GM19324 (cell line): ENCODE results near the gene RGSL1.
"Not testable (repeated sequence)": the region's sequence is repeated elsewhere in the genome, so short reads cannot be mapped to it uniquely, and the experiment has no call there.

Experiments used
- ATAC-seq: cut with Tn5 transposase; IDR thresholded peaks from one replicate; pipeline ENCODE4 v1.9.1; 2021; ENCODE audit warnings: mild to moderate bottlenecking, moderate library complexity; ENCODE audit not compliant: unreplicated experiment, low FRiP score

The RGSL1 gene

DNA sequence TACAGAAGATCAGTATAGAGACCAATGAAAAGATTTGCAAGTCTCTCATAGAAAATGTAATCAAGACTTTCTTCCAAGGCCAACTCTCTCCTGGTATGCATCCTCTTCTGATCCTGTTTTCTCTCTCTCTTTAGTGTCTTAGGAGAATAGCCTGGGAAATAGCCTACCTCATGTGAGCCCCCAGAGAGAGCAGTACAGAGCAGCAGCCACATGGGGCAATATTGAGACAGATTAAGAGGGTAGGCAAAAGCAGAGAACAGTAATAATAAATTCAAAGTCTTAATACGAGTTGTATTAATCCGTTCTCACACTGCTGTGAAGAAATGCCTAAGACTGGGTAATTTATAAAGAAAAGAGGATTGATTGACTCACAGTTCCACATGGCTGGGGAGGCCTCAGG lies 77.7 kb downstream of the RGSL1 start:
- no peak for ATAC-seq

DNA sequence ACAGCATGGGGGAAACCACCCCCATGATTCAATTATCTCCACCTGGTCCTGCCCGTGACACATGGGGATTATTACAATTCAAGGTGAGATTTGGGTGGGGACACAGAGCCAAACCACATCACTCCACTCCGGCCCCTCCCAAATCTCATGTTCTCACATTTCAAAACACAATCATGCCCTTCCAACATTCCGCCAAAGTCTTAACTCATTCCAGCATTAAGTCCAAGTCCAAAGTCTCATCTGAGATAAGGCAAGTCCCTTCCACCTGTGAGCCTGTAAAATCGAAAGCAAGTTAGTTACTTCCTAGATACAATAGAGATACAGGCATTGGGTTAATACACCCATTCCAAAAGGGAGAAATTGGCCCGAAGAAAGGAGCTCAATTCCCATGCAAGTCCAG lies 78.3 kb downstream of the RGSL1 start:
- ATAC-seq = not testable (repeated sequence)

DNA sequence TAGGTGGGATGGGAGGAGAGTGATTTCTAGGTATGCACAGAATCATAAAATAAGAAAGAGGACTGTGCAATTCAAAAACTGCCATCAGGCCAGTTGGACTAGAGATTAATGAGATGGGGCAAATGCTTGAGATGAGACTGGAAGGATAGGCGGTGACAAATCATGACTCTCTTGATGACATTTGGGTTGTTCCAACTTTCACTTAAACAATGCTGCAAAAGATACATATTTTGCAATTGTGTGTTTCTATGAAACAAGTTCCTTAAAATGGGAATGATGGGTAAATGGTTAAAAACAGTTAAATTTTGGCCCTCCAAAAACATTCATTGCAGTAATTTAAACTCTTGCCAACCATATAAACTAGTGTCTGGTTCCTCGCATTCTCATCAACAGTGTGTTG lies 84.0 kb downstream of the RGSL1 start:
- ATAC-seq = no peak

DNA sequence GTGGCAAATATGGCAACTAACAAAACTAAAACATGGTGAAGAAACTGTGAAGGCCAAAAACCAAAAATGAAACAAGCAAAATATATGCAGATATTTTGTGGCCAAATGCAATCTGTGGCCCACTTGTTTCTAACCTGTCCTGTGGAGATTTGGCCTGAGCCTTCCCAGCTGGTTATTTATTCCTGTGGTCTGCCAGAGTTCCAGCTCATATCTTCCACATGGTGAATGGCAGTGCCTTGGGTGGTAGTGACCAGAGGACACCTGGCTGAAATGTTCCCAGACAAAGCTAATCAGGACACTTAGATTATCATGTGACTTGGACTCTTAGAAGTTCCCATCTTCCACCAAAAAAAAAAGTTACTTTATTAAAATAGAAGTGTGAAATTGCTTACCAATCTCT lies 99.4 kb downstream of the RGSL1 start:
- ATAC-seq = no peak

DNA sequence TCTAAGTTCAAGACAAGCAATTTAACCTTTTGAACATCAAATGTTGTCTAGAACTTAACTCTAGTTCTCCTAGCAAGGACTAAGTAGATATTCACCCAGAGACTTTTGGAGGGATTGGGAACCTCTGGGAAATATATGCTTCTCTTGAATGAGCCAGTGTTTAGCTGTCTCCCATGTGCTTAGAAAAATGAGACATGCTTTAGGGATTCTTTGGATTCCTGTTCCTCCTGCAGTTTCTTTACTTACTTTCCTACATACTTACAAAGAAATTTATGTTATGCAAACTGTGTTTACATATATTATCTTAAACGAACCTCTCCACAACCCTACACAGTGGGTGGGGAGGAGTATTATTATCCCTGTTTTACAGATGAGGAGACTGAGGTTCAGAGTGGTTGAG lies 99.9 kb downstream of the RGSL1 start:
- ATAC-seq = no peak

DNA sequence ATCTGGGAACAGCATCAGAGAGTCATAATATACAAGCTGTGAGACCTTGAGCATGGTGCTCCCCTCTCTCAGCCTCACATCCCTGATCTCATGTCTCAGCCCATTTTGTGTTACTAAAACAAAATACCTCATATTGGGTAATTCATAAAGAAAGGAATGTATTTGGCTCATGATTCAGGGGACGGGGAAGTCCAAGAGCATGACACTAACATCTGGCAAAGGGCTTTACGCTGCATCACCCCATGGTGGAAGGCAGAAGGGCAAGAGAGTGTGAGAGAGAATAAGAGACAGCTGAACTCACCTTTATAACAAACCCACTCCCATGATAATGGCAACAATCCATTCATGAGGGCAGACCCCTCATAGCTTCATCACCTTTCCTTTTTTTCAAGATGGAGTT lies 102.6 kb downstream of the RGSL1 start:
- ATAC-seq = no peak

DNA sequence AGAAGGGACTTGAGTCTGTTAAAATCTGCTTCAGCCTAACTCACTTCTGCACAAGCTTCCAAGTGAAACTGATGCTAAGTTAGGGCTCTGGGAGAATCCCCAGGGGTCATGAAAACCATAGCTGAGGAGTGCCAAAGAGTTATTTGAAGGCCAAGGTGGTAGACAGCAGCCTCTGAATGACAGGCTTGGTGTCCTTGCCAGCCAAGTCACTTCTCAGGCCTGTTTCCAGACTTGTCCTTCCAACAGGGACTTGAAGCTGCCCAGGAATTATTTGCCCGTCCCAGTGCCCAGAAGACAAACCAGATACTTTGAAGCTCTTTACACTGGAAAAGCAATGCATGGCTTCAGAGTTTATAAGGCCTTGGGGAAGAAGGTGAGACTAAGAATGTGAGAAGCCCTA lies 105.5 kb downstream of the RGSL1 start:
- ATAC-seq = no peak

DNA sequence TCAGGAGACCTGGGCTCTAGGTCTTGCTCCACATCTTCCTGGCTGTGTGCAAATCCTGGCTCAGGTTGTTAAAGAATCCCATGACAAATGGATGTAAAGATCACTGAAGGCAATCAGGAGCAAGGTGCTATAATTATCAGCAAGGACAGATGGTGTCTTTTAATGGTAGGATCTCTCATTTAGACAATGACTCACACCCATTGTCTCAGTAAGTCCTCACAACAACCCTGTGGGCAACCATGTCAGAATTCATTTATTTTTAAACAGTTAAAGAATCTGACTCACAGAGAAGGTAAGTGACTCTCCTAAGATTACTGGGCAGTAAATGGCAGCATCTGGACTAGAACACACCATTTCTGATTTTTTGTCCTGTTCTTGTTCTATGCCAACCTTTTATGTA lies 106.3 kb downstream of the RGSL1 start:
- no peak for ATAC-seq

DNA sequence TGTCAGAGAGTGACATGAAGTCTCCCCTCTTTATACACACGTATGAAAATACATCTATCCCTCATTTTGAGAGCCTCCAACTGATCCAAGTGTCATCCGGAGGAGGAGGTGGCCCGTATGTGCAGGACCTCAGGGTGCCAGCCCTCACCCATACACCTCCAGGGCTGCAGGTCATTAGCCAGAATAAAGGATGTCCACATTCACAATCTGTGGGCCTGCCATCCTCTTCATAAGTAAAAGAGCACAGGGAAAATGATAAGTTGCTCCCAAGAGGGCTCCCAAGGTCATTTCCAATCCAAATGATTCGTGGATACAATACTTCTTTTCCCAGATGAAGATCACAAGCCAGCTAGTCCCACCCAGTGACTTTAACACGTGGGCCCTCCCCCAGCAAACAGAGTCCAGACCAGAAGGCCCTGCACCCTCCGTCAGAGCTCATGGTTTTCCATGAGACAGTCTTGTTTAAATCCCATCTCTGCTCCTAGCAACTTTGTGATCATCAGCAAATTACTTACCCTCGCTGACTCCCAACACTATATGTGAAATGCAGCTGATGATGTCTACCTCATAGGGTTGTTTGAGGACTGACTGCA lies 110.5 kb downstream of the RGSL1 start:
- ATAC-seq = no peak

DNA sequence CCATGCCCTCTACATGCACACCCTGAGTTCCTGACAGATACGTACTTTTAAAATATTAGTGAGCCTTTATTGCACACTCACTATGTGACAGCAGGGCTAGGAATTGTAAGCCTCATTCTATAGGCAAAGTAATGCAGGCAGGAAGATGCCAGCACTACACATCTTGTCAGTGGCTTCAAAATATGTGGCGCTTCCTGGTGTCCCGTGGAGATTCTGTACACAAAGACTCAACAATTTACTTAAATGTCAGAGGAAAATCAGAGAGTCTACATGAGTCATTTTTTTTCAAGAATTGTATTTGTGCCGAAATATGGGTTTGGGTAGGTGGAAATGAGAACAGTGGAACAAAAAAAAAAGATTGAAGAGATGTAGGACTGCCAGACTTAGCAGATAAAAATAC lies 111.5 kb downstream of the RGSL1 start:
- no peak for ATAC-seq

DNA sequence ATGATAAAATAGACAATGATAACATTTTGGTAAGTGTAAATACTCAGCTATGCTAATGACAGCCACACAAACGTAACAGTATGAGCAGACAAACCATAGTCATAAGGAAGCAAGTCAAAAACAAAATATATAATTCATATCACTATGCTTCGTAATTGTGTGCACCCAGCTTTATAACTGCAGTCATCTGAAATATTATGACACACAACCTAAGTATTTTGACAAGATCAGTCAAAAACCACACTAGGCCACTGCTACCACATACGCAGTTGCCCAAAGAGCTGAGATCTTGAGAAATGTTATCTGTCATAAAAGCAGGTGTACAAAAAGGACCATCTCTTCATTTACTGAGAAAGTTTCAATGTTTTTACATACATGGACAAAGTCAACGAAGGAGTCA lies 113.1 kb downstream of the RGSL1 start:
- ATAC-seq = no peak

DNA sequence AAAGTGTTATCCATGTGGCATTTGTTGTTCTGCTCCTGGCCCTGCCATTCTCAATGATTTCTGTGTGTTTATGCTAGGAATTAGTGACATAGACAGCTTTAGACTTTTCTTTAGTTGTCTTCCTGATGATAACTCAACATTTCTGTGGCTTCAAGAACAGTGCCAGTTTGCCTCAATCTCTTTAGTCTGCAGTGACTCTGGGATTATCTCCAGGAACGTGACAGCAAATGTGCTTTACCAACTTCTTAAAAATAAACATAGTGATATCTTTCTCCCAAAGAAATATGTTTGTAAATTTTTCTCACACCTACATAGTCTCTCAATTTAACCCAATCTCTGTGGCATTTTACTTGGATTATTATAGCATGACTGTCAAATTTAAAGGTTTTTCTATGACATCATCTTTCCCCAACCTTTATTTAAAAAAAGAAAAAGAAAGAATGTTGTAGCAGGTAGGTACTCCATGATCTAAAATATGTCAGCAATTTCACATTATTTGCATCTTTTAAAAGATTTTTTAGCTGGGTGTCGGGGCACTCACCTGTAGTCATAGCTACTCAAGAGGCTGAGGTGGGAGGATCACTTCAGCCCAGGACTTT lies 114.6 kb downstream of the RGSL1 start:
- no peak for ATAC-seq

DNA sequence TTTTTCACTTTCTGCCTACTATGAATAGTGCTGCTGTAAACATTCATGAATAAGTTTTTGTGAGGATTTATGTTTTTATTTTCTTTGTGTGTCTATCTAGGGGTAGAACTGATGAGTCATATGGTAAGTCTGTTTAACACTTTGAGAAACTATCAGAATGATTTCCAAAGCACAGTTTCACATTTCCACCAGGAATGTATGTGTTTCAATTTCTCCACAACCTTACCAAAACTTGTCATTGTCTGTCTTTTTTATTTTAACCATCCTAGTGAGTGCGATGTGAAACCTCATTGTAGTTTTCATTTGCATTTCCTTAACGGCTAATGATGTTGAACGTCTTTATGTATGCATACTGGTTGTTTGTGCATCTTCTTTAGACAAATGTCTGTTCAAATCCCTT lies 115.6 kb downstream of the RGSL1 start:
- no peak for ATAC-seq

DNA sequence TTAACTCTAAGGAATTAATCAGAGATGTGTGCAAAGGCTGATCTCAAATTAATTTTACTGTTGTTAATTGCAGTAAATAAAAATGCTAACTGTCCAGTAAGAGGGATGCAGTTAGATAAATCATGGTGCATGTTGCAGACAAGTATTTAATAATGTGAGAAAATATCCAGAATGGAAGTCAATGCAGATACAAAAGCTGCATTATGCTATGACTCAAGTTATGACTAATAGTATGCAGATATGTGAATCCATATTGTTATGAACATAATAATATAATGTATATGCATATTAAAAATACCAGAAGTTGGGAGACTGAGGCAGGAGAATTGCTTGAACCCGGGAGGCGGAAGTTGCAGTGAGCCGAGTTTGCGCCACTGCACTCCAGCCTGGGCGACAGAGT lies 117.7 kb downstream of the RGSL1 start:
- ATAC-seq = no peak

DNA sequence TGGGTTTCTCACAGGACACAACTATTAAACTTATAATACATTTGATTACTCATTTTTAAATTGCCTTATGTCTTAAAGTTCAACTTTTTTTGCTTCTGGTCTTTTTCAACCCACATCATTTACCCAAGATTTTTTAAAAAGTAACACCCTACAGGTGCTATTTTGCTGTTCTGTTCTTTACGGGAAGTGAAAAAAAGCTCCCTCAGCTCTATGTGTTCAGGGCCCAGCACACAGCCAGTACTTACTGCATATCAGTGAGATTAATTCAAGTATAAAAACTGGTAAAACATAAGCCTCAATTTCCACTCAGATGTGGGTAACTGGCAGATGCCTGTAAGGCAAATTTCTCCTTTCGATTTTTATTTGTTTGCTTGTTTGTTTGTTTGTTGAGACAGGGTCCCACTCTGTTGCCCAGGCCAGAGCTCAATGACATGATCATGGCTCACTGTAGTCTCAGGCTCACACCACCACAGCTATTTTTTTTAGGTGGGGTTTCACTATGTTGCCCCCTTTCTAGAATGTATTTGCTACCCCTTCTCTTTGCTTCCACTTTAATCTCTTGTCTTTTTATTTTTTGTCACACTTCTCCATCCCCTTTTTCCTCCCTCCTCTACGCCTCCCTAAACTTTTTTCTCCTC lies 118.8 kb downstream of the RGSL1 start:
- ATAC-seq = no peak

DNA sequence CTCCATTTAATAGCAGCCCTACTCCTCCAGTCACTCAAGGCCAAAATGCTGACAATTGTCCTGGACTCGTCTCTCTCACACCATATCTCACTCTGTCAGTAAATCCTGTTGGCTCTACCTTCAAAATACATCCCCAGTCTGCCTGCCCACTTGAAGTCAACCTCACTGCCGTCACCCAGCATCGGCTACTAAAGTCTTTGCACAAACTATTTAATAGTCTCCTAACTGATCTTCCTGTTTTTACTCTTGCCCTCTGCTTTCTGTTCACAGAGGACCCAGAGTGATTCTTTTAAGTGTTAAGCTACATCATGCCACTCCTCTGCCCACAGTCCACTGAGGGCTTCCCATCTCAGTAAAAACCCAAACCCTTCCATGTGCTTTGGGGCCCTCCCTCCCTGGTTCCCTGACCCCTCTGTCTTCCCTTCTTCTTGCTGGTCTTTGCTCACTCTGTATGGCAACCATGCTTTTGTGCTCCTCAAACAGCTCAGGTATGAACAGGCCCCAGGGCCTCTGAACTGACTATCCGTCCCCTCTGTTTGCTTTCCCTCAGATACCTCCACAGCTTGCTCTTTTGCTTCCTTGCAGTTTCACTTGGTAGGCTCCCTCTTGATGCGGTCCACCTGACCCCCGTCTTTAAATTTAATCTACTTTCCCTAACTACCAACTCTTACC lies 120.1 kb downstream of the RGSL1 start:
- ATAC-seq = no peak

DNA sequence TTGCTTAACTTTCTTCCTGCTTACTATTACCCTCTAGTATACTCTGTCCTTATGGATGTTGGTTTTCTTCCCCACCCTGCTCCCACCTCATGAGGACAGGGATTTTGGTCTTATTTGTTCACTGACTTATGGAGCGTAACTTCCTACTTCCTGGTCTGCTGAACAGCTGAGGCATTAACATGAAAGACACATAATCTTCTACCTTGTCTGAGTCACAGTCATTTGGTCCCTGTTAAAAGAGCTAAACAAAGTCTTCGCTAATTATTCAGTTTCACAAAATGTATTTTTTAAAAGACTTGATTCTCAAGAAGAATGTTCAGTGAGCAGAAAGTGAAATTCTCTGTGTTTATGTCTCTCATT lies 120.6 kb downstream of the RGSL1 start:
- no peak for ATAC-seq

DNA sequence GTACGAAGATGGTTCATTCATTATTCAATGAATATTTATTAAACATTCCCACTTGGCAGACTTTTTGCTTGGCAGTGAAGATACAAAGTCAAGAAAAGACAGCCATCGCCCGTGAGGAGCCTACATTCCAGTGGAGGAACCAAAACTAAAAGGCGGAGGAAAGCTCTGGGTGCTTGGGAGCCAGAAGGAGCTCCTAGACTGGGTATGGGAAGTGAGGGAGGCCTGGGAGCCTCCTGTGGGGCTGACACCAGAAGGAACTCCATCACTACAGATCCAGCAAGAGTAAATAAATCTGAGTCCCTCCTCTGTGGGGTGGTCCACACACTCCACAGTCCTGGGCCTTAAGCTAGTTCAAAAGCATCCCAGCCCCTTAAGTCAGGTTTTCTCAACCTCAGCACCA lies 124.2 kb downstream of the RGSL1 start:
- ATAC-seq = no peak

DNA sequence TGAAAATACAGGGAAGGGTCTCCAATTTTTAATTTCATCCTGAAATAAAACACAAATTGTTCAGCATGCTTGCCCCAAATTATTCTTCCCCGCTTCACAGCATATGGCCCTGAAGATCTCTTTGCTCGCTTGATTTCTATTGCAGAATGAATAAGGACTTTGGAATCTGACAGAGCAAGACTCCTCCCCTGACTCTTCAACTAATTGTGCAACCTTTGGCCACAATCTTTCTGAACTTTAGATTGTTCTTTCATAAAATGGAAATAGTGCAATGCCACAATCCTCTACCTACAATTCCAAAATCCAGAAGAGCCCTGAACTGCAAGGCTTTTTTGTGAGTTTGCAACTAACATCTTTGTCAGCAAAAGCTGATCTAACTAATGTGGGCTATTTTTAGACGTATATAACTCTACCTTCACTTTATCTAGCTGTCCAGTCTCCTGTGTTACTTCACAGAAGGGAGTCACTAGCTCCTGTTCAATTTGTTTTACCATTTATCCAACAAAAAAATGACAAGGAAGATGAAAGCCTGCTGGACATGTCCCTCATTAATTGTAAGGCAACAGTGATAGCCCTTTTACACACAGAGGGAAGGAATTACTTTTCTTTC lies 125.7 kb downstream of the RGSL1 start:
- no peak for ATAC-seq

DNA sequence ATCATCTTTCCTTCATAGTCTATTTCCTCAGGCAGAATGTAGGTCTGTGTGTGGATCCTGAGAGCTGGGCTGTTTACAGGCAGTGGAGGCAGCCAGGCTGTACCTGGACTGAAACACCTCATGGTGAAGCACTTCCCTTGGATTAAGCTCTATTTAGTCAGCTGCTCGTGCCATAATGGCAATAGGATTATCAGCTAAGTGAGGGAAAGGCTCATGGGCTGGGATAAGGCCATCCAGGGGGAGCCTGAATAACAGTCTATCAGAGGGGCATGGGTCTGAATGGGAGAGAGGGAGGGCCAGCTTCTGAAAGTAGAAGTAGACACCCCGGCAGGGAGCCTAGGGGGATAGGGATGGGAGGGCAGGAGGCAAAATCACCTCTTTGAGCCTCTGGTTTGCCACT lies 130.8 kb downstream of the RGSL1 start:
- ATAC-seq = no peak

DNA sequence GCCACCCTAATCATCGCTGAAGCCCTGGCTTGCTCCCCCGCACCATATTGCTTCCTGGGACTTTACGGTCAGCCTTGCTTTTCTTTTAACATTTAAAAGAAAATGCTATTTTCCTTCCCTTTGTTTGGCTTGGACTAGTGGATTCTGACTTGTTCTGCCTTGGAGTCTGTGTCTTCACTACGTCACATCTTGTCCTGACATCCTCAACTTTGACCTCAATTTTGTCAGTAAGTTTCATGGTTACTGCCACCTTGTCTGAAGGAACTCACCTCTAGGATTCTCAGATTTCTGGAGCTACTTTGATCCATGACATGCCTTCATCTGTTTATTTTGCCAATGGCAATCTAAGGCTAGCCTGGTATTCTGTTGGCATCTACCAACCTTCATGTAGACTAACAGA lies 134.8 kb downstream of the RGSL1 start:
- no peak for ATAC-seq

DNA sequence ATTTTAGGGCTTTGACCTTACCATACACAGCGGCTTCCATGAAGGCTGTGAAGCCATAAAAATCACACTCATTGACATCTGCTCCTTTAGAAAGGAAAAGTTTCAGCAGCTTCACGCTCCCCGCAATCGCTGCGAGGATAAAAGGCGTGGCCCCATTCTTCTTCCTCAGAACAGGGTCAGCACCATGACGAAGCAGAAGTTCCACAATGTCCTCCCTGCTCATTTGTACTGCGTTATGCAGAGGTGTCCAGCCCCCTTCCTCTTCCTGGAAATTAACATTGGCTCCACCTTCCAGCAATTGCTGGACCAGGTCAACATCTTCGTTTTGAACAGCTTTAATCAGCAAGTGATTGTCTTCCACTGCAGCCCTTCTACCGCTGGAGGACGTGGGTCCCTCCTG lies 136.4 kb downstream of the RGSL1 start:
- no peak for ATAC-seq
